GM13977 (cell line): ENCODE measurements around the gene S100A2.

Experiments used
- DNase-seq: peaks from one replicate; pipeline ENCODE4 v3.0.0; 2012; ENCODE audit warnings: low spot score
- in situ Hi-C: fragments of 300-500 bp; cut with MboI; formaldehyde crosslinking; loops from one replicate; pipeline ENCODE4 v1.12.0; 2022; ENCODE audit warnings: low sequenced_read_pairs, low pct_unique_long_range_greater_than_20kb, mixed read lengths, inconsistent platforms; ENCODE audit not compliant: unreplicated experiment
- TF ChIP-seq, protein P1 (sequence below): IDR thresholded peaks from 2 replicates; pipeline ENCODE4 v1.5.1; 2012; ENCODE audit warnings: mild to moderate bottlenecking, control low read depth; ENCODE audit not compliant: insufficient read depth; ENCODE audit errors: extremely low read depth, missing control alignments

Gene S100A2

DNA sequence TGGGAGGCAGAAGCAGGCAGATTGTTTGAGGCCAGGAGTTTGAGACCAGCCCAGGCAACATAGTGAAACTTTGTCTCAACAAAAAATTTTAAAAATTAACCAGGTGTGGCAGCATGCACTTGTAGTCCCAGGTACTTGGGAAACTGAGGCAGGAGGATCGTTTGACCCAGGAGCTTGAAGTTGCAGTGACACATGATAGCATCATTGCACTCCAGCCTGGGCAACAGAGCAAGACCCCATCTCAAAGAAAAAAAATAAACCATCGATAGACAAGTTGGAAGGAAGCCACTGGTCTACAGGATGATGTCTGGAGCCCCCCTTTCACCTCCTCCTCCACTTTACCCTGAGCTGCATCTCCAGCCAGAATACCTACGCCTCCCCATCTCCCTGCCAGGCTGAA, 46.4 kb downstream of the S100A2 start:
- in situ Hi-C loops = loop anchor here (10.0 to 25.0 kb wide), 2 partner anchors 46 to 468 kb away; partner anchors contain the start of genes JTB, RAB13, RPS27 and S100A2

DNA sequence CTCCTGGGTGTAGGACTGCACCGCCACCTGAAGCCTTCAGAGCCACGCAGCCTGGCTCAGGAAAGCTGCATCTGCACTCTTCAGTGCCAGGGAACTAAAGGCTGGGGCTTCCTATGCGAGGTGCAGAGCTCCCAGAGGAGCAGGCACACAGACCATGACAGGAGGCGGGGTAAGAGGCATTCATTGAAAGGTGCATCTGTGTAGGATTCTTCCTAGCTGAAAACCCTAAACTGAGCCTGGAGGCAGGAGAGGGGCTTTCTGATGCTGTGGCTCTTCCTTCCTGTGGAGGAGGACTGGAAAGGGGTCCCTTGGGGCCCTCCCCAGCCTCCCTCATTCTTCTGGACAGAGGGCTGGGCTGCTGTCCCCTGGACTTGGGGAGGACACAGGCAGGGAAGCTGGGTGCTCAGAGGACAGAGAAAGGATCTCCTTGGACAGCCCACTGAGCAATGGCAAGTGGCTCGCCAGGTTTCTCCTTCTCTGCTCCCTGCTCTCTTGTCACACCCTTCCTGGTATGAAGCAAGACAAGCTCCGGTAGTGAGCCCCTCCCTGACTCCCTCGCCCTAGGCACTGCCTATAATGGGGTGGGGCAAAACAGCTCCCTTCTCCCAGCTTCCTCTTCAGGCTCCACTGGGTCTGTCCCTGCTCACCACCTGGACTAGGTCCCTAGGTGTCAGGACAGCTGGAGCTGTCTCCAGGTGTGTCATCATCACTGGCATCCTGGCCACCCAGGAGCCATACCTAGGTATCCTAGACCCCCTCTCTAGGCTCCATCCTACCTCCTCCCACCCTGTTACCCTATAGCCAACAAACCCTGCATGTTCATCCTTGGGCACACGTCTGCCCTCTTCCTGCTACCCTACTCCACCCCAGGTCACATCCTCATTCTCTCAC, 49.9 kb downstream of the S100A2 start:
- no peak for DNase-seq
- TF ChIP-seq, protein P1, sequence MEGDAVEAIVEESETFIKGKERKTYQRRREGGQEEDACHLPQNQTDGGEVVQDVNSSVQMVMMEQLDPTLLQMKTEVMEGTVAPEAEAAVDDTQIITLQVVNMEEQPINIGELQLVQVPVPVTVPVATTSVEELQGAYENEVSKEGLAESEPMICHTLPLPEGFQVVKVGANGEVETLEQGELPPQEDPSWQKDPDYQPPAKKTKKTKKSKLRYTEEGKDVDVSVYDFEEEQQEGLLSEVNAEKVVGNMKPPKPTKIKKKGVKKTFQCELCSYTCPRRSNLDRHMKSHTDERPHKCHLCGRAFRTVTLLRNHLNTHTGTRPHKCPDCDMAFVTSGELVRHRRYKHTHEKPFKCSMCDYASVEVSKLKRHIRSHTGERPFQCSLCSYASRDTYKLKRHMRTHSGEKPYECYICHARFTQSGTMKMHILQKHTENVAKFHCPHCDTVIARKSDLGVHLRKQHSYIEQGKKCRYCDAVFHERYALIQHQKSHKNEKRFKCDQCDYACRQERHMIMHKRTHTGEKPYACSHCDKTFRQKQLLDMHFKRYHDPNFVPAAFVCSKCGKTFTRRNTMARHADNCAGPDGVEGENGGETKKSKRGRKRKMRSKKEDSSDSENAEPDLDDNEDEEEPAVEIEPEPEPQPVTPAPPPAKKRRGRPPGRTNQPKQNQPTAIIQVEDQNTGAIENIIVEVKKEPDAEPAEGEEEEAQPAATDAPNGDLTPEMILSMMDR = no peak
- in situ Hi-C loops = loop anchor here (10.0 to 25.0 kb wide), 2 partner anchors 49 to 472 kb away; partner anchors contain the start of genes JTB, RAB13, RPS27 and S100A2

More for the DNA sequence above, 46.4 kb downstream of the S100A2 start:
- no peak for DNase-seq
- TF ChIP-seq, protein P1 = no peak

DNA sequence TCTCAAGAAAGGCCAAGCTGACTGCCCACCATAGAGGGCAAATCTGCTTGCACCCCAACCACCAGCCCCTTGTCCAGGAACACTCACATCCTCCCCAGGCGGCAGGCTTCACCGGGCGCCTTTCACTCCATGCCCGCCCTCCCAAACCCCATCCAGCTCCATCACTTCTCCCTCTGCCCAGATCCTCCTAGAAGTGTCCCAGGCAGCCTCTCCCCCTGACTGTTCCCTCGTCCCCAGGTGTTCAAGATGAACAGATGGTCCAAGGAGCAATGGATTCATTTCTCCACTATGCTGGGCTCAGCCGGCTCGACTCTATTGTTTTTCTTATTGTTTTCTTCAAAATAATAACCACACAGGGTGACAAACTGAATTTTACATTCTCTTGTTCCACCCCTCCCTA, 52.0 kb downstream of the S100A2 start:
- no peak for DNase-seq
- TF ChIP-seq, protein P1 = no peak
- in situ Hi-C loops = loop anchor here (10.0 to 25.0 kb wide), 2 partner anchors 51 to 474 kb away; partner anchors contain the start of genes JTB, RAB13, RPS27 and S100A2

DNA sequence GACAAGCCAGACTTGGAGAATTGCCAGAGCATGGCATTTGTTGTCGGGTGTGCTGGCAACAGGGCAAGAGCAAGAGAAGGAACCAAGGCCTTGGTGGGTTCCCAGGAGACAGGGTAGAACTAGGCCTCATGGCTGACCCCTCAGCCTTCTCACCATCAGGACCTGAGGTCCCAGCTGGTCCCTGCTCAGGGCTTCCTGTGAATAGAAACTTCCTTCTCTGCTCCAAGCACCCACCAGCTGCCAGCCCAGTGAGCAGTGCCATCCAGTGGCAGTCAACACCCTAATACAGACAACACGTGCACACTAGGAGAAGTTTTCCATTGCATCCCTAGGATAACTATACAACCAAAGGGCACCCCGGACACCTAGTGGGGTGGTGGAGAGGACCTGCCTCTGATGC, 52.6 kb downstream of the S100A2 start:
- no peak for DNase-seq

More for the DNA sequence above, 52.6 kb downstream of the S100A2 start:
- in situ Hi-C loops = loop anchor here (10.0 to 25.0 kb wide), 2 partner anchors 52 to 474 kb away; partner anchors contain the start of genes JTB, RAB13, RPS27 and S100A2
- TF ChIP-seq, protein P1 = no peak
